ENCODE measurements around the gene CCDC57.

DNA sequence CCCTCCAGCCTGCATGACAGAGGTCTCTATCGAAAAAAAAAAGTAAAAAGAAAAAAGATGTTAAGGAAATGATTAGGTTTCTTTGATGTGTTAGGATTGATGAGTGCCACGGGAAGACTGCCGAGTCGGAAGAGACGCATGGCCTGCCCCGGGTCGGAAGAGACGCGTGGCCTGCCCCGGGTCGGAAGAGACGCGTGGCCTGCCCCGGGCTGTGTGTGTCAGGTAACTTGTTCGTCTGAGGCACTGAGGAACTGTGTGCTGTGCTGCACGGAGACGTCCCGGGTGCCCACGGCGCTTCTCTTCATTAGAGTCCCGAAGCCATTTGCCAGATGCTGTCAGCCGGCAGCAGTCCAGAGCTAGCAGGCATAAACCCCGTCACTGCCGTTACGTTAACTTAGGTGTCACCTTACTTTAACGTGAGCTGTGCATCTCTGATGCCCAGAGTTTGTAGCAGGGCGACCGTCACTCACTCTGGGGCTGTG is 74.1 kb downstream of the CCDC57 start:
- TF ChIP-seq, protein P1, sequence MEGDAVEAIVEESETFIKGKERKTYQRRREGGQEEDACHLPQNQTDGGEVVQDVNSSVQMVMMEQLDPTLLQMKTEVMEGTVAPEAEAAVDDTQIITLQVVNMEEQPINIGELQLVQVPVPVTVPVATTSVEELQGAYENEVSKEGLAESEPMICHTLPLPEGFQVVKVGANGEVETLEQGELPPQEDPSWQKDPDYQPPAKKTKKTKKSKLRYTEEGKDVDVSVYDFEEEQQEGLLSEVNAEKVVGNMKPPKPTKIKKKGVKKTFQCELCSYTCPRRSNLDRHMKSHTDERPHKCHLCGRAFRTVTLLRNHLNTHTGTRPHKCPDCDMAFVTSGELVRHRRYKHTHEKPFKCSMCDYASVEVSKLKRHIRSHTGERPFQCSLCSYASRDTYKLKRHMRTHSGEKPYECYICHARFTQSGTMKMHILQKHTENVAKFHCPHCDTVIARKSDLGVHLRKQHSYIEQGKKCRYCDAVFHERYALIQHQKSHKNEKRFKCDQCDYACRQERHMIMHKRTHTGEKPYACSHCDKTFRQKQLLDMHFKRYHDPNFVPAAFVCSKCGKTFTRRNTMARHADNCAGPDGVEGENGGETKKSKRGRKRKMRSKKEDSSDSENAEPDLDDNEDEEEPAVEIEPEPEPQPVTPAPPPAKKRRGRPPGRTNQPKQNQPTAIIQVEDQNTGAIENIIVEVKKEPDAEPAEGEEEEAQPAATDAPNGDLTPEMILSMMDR (IDR thresholded peaks at IDR 0.05) = no peak
- no peak for TF ChIP-seq POLR2A (IDR thresholded peaks at IDR 0.05)
- TF ChIP-seq POLR2AphosphoS5 (IDR thresholded peaks at IDR 0.05) = no peak
- TF ChIP-seq EP300 (IDR thresholded peaks at IDR 0.05; ENCODE audit: low read depth) = no peak

Data from transverse colon (tissue), 4 donors.